ENCODE measurements around the gene FAM174B. TPM values are rescaled to one million over a fixed set of nuclear protein-coding genes. Genes with fewer than 3 reads are reported as not detected.

The FAM174B gene
- polyA plus RNA-seq, 1 donor from 2014 or later = 20.1 TPM

GRCh38 chr15:92648190-92648875 lies 7.2 kb downstream of the FAM174B start:
- H3K4me3 ChIP-seq (ENCODE audit: low read length) = no peak overlapping the region
- H3K9ac ChIP-seq (ENCODE audit: low read length) = no peak overlapping the region
- no peaks in the 10 kb centered on the region for H3K9me2 ChIP-seq (ENCODE audit: insufficient read depth, low read length)
- H3K9me3 ChIP-seq (ENCODE audit: low read length) = peaks cover 9% of the 10 kb centered on the region
- H3K79me2 ChIP-seq (replicated peaks; ENCODE audit: insufficient read depth, low read length) = peaks cover 6% of the 10 kb centered on the region
- H3K27ac ChIP-seq (ENCODE audit: low read length) = no peak overlapping the region
- H2AFZ ChIP-seq (ENCODE audit: low read depth, low read length) = no peak overlapping the region
- no peak overlapping the region for H3K4me2 ChIP-seq (ENCODE audit: low read length)
- no peaks in the 10 kb centered on the region for H3K36me3 ChIP-seq (ENCODE audit: insufficient read depth, low read length)
- no peaks in the 10 kb centered on the region for H4K20me1 ChIP-seq (ENCODE audit: insufficient read depth)
- TF ChIP-seq, protein P1, sequence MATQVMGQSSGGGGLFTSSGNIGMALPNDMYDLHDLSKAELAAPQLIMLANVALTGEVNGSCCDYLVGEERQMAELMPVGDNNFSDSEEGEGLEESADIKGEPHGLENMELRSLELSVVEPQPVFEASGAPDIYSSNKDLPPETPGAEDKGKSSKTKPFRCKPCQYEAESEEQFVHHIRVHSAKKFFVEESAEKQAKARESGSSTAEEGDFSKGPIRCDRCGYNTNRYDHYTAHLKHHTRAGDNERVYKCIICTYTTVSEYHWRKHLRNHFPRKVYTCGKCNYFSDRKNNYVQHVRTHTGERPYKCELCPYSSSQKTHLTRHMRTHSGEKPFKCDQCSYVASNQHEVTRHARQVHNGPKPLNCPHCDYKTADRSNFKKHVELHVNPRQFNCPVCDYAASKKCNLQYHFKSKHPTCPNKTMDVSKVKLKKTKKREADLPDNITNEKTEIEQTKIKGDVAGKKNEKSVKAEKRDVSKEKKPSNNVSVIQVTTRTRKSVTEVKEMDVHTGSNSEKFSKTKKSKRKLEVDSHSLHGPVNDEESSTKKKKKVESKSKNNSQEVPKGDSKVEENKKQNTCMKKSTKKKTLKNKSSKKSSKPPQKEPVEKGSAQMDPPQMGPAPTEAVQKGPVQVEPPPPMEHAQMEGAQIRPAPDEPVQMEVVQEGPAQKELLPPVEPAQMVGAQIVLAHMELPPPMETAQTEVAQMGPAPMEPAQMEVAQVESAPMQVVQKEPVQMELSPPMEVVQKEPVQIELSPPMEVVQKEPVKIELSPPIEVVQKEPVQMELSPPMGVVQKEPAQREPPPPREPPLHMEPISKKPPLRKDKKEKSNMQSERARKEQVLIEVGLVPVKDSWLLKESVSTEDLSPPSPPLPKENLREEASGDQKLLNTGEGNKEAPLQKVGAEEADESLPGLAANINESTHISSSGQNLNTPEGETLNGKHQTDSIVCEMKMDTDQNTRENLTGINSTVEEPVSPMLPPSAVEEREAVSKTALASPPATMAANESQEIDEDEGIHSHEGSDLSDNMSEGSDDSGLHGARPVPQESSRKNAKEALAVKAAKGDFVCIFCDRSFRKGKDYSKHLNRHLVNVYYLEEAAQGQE (IDR thresholded peaks at IDR 0.05; ENCODE audit: borderline replicate concordance) = no peak
- no peak for TF ChIP-seq MXI1 (conservative IDR thresholded peaks at IDR 0.05; ENCODE audit: poor library complexity, severe bottlenecking)
- TF ChIP-seq SMC3 (conservative IDR thresholded peaks at IDR 0.05; ENCODE audit: poor library complexity) = no peak
- TF ChIP-seq TAF1 (IDR thresholded peaks at IDR 0.05; ENCODE audit: low read depth) = no peak
- no peak for TF ChIP-seq CTCF (IDR thresholded peaks at IDR 0.05; ENCODE audit: poor library complexity, severe bottlenecking)
- TF ChIP-seq EZH2 (IDR thresholded peaks at IDR 0.05; ENCODE audit: borderline replicate concordance, insufficient read depth, low read length, poor library complexity, severe bottlenecking) = no peak
- TF ChIP-seq RAD21 (conservative IDR thresholded peaks at IDR 0.05) = no peak
- TF ChIP-seq EP300 (conservative IDR thresholded peaks at IDR 0.05; ENCODE audit: poor library complexity, severe bottlenecking) = no peak
- TF ChIP-seq POLR2AphosphoS5 (IDR thresholded peaks at IDR 0.05) = no peak
- no peaks in the 10 kb centered on the region for H3F3A ChIP-seq (ENCODE audit: insufficient read depth, low read length, poor library complexity, severe bottlenecking)
- no peaks in the 10 kb centered on the region for H3K27me3 ChIP-seq (ENCODE audit: insufficient read depth, low read depth, low read length)

DNA sequence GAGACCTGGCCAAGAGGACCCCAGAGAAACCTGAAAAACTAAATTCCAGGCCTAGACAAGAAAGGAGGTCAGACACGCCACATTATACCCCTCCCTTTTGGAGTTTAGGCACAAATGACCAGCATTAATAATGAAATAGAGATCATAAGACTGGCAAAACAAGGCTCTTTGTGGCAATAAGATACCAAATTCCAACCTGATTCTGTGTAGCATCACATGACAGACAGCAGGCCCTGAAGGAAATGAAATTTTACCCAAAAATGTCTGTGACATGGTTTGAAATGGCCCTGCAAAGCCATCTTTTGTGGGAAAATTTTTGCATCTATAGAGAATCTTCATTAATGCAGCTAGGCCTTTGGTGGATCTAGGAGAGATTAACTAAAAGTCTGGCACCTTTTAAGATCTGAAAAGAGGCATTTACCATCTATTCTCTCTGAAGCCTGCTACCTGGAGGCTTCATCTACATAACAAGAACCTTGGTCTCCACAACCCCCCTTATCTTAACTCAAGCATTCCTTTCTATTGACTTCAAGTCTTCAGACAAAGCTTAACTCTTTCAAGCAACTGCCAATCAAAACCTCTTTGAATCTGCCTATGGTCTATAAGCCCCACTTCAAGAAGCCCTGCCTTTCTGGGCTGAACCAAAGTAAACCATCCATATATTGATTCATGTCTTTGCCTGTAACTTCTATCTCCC lies 8.0 kb downstream of the FAM174B start:
- H3K36me3 ChIP-seq (ENCODE audit: insufficient read depth, low read length) = no peaks in the 10 kb centered on the region
- no peaks in the 10 kb centered on the region for H3F3A ChIP-seq (ENCODE audit: insufficient read depth, low read length, poor library complexity, severe bottlenecking)
- no peak overlapping the region for H3K27ac ChIP-seq (ENCODE audit: low read length)
- H3K9ac ChIP-seq (ENCODE audit: low read length) = no peak overlapping the region
- no peak overlapping the region for H2AFZ ChIP-seq (ENCODE audit: low read depth, low read length)
- no peaks in the 10 kb centered on the region for H3K27me3 ChIP-seq (ENCODE audit: insufficient read depth, low read depth, low read length)
- H3K79me2 ChIP-seq (replicated peaks; ENCODE audit: insufficient read depth, low read length) = peaks cover 6% of the 10 kb centered on the region
- H3K9me3 ChIP-seq (ENCODE audit: low read length) = peaks cover 9% of the 10 kb centered on the region
- H3K4me3 ChIP-seq (ENCODE audit: low read length) = no peak overlapping the region
- no peaks in the 10 kb centered on the region for H4K20me1 ChIP-seq (ENCODE audit: insufficient read depth)
- no peak overlapping the region for H3K4me2 ChIP-seq (ENCODE audit: low read length)
- no peaks in the 10 kb centered on the region for H3K9me2 ChIP-seq (ENCODE audit: insufficient read depth, low read length)
- no peak for TF ChIP-seq EZH2 (IDR thresholded peaks at IDR 0.05; ENCODE audit: borderline replicate concordance, insufficient read depth, low read length, poor library complexity, severe bottlenecking)
- TF ChIP-seq CTCF (IDR thresholded peaks at IDR 0.05; ENCODE audit: poor library complexity, severe bottlenecking) = no peak
- no peak for TF ChIP-seq EP300 (conservative IDR thresholded peaks at IDR 0.05; ENCODE audit: poor library complexity, severe bottlenecking)
- TF ChIP-seq POLR2AphosphoS5 (IDR thresholded peaks at IDR 0.05) = no peak
- no peak for TF ChIP-seq RAD21 (conservative IDR thresholded peaks at IDR 0.05)
- TF ChIP-seq, protein P1 (IDR thresholded peaks at IDR 0.05; ENCODE audit: borderline replicate concordance) = no peak
- no peak for TF ChIP-seq SMC3 (conservative IDR thresholded peaks at IDR 0.05; ENCODE audit: poor library complexity)
